ENCODE data around the gene PPP2R2B.
A peak's percentile ranks its signal among the peaks of the same experiment; 100 is the strongest.

Gene PPP2R2B

DNA sequence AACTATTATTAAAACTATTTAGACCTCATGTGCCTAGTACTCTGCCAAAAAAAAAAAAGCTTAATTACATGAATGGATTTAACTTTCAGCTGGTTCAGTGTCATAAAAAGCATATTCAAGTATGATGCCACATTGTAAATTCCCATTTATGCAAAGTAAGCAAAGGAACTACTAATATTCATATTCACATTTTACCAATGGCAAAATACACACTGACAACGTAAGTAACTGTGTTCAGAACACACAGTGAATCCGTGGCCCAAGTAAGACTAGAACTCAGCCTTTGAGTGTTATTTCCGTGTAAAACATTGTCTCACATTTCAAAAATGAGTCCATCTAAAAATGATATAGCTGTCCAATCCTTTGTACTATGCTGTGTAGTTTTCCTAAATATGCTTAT is 56.8 kb downstream of the PPP2R2B start:
- no peak for DNase-seq

DNA sequence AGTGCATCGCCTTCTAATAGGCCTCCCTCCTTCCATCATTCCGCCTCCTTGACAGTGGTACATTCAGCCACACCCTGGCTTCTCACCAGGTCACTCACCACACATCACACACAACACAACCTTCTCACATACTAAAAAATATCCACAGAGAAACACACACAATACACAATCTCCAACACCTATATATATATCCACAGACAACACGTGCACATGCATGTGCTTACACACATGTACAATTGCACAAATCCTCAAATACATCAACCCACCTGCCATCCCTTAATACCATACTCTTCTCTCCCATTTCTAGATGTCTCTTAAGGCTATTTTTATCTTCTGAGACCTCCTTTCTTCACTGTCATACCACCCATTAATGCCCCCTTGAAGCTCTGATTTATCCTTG is 57.6 kb downstream of the PPP2R2B start:
- no peak for DNase-seq

DNA sequence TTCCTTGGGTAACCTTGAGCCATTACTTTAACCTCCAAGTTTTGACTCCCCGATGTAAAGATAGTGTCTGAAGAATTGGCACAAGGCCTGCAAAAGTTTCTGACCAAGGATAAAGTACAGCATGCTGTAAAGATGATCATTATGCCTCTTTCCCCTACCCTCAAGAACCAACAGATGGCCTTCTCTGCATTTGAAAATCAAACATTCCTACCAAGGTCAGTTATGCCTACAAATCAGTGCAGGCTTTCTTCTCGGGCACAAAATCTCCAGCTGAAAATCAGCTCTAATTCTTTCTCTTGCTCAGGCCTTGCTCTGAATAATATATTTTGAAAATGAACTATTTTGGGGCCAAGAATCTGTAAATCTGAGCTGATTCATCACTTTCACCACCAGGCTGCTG is 59.7 kb downstream of the PPP2R2B start:
- no peak for DNase-seq

DNA sequence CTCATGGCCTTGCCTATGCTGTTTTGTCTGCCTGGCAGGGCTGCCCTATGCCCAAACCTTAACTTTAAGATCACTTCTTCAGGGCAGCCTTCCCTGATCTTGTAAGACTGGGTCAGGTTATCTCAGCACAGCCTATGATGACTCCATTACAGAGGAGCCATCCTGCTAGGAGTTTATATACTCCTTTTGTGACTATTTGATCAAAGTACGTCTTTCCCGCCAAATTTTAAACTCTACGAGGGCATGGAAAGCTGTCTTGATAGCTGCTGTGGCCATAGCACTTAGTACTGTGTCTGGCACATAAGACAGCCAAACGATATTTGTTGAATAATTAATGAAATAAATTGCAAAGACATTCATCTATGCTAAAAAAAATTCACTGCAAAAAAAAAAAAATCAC is 60.6 kb downstream of the PPP2R2B start:
- DNase-seq: no peak

DNA sequence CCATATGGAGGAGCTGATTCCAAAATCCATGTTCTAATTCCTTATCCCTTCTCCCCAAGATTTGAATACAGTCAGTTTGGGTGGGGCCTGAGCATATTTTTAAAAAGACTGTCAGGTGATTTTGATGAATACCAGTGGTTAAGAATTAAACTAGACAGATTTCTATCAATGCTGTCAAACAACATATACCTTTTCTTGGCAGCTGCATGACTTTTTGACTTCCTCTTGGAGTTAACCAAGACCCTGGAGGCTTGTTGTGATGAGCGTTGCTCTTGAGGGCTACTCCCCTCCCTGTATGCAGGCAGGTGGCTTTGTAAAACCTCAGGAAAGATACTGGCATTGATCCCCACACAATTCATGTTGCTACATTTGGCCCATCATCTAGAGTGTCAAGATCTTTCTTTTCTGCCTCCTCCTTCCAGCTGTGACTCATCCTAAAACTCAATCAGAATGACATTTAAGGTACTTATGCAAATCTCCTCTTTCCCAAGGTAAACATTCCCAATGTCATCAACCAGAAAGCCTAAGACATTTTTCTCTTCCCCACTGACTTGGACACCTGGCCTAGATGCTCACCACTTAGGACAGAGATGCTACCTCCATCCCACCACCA is 61.7 kb downstream of the PPP2R2B start:
- DNase-seq: no peak

DNA sequence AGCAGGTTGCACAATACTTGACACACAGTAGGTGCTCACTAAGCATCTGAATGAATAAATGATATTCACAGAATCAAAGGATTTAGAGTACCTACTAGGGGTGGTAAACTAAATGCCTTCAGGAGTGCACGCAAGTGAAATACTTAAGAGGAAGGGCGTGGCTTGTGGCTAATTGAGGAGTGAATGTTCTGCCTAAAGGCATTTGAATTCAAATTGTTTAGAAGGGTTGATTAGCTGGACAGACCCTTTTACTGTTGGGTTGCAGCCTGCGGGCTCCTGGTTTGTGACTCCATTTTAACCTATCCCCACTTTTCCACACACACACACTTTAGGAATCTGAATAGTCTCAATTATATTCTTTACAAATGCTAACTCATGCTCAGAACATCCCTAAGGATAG is 63.1 kb downstream of the PPP2R2B start:
- no peak for DNase-seq

DNA sequence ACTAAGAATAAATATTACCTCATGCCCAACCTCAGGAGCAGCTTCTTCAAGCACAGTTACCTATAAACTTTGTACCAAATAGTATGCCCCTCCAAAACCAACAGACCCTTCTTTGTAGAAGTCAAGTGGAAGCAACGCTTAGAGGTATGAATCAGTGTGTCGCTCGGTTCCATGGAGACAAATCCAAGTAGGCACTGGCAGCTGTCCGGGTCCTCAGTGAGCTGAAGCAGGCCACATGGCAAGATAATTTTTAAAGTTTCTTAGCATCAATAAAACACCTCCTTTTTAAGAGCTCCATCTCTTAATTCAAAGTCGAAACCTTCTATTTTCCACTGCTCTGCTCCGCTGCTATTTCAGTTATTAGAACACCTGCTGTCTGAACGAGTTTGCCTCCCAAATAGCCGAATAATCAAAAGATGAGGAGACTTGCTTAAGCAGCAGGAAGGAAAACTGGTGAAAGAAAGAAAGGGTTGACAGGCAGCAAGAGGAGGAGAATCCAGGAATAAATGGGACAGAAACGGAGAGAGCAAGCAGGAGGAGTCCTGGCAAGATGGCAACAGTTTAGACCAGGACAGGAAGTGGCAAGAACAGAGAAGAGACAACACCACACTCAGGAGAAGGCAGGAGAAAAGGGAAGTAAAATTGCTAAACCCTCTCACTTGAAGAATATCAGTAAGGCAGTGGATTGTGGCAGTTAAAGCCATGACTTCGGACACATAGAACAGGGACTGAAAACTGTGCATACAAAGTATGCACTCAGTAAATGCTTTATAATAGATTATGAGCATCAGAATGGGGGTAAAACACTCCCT is 65.0 kb downstream of the PPP2R2B start:
- DNase-seq: peak in 1 of 2 donors; percentile 81

DNA sequence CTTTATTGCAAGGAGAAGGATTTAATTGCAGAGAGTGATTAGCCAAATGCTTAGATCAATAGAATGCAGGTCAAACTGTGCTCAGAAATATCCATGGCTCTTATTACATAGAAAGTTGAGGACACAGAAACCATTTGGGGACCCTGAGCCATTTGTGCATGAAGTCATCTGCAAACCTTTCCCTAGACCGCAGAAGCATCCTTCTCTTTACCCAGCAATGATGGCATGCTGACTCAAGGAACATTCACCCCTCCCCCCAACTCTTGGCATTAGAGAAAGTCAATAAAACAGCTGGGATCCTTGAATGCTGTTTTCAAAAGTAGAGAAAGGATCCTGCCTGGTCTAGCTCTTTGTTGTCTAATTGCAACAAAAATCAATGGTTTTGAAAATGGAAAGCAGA is 73.5 kb downstream of the PPP2R2B start:
- no peak for DNase-seq

DNA sequence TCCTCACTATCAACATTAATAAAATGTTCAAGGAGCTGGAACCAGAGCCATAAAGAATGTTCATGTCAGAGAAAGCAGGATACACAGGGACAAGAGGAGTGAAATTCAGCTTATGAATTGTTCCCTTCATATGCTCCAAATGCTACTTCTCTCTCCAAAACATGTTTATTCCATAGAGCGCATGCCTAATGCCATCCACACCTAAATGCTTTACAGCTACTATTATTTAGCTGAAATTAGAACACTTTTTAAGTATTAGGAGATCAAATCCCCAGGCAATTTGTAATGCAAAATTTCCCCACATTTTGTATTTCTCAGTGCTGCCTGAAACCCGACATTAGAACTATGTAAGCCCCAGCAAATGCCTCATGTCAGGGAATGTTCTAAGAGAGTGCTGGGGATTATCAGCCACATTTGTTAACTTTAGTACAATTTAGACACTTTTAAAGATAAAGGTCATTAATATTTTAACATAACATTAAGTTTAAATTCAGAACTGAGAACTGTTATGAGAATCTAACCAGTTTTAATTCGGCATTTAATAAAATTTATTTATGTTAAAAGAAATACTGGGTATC is 75.5 kb downstream of the PPP2R2B start:
- DNase-seq: no peak

DNA sequence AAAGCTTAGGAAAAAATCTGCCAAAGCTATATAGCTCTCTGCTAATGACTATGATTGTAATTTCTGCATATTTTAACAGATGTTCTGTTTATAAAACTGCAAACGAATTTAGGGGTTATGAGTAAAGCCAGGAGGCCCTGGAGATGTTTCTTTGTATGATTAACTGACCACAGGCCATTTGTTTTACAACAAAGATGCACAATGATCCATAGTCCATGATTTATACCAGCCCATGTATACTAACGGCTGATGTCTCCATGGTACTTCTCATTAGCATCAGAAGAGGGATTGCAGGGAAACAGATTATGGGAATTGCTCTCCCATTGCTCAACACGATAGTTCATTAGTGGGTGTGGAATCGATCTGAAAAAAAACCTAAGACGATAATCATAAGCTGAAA is 78.9 kb downstream of the PPP2R2B start:
- DNase-seq: no peak

DNA sequence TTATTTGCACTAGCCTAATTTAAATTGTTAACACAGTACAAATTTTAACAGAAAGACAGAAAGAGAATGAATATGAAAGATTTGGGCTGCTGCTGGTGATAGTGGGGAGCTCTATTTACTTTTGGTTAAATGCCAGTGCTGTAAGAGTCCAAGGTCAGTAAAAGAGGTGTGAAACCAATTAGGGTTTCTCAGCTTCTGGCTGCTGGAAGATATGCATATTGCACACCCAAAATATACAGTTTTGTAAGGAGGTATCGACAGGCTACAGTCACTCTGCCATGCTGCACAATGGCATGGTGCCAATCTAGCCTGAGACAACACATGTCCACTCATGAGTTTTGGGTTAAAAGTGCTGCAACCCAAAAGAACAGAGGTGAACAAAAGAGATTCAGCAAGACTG is 79.3 kb downstream of the PPP2R2B start:
- no peak for DNase-seq

DNA sequence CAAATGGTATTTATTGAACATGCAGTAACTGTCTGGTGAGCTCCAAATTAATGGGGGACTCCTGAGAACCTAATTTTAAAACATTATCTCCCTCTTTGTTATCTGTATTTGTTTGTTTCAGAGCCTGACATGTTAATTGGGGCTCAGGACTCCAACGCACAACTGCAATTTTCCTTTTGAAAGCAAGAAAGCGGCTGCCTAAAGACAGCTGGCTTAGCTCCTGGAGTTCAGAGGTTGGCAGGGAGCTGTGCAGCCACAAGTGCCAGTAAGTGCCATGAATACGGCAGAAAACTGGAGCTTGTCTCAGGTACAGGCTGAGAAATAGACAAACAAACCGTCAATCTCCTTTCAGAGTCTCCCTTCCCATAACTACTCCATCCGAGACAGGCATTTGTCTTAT is 80.9 kb downstream of the PPP2R2B start:
- DNase-seq: no peak

DNA sequence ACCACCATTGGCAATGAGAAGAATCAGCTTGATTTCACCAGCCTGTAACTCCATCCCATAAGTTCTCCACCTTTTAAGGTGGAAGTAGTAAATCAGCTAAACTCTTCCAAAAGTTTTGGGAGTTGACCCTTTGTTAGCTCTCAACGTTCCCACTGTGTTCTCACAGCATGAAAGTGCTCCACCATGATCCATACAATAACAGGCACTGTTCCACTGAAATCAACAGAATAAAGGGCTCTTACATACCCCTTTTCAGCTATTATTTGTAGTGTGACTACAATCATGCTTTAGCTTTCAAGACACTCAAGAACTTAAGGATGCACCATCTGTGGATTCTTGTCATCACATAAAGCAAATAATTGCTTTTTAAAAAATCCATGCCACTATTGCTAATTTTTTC is 81.6 kb downstream of the PPP2R2B start:
- DNase-seq: no peak

DNA sequence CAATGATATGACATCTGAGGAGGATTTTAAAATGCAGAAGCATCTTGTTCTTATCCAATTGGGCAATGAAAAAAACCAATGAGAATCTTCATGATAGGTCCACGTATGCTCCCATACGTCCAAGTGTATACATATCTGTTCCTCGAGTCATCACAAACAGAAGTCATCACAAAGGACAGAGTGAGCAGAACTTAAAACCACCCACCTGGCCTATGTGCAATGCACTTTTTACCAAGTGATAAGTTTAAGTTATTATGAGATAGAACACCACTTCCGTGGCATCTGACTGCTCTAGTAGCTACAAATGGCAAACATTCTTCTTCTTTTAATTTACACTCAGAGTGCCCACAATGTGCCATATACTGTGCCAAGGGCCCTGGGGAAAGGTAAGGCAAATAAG is 82.4 kb downstream of the PPP2R2B start:
- DNase-seq: no peak

DNA sequence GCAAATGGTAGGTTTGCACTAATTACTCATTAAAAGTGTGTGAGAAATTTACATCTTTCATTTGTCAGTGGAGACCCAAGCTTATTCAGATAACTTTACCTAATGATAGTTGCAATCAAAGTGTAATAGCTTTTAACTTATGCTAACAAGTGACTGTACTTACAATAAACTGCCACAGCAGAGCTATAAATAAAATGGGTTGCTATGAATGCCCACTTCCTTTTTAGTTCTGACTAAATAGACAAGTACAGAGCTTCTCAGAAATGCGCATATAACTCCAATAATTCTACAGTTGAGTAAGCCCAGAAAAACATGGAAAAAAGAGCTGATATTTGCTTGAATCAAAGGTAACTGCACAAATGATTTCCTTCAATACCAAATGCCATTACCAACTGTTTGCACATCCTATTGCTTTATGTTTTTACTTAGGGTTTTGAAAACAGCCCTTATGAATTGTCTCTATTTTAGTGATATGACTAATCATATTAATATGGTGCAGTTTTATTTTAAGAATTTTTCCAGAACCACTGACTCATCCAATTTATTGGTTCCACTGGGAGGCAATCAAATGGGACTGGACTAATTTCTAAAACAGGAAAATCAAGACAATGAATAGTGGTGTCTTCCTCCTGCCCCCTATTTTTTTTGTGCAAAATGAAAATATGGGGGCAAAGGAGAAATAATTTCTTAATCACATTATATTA is 84.1 kb downstream of the PPP2R2B start:
- peak in 1 of 2 donors; percentile 53 for DNase-seq

DNA sequence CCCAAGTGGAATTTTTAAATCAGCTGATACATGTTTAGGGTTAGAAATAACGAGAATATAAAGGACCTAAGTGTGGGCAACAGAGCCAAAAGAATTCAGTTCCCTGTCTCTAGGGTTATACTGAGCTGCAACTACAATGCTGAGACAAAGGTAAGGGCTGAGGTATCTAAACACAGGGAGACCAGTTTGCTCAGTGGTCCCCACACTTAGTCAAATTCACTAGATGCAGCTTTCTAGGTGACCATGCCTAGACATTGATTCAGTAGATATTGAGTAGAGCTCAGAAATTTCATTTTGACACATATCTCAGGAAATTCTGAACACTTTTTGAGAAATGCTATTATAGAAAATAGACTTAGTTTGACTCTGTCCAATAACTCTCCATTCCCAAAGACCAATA is 84.8 kb downstream of the PPP2R2B start:
- DNase-seq: no peak

DNA sequence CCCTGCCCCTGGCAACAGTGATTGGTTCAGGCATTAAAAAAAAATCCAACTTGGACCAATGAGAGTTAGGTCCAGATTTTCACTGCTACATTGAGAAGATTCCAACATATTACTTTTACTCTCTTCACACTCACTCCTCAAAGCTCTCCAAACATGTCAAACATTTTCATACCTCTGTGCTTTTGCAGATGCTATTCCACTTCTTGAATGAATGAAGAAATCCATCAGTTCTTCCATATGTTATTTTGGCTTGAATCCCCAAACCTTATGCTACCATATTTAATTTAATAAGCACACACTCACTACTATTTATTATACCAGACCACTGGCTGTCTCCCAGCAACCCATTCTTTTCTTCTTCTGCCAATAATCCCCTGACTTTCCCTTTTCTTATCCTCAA is 87.1 kb downstream of the PPP2R2B start:
- no peak for DNase-seq

DNA sequence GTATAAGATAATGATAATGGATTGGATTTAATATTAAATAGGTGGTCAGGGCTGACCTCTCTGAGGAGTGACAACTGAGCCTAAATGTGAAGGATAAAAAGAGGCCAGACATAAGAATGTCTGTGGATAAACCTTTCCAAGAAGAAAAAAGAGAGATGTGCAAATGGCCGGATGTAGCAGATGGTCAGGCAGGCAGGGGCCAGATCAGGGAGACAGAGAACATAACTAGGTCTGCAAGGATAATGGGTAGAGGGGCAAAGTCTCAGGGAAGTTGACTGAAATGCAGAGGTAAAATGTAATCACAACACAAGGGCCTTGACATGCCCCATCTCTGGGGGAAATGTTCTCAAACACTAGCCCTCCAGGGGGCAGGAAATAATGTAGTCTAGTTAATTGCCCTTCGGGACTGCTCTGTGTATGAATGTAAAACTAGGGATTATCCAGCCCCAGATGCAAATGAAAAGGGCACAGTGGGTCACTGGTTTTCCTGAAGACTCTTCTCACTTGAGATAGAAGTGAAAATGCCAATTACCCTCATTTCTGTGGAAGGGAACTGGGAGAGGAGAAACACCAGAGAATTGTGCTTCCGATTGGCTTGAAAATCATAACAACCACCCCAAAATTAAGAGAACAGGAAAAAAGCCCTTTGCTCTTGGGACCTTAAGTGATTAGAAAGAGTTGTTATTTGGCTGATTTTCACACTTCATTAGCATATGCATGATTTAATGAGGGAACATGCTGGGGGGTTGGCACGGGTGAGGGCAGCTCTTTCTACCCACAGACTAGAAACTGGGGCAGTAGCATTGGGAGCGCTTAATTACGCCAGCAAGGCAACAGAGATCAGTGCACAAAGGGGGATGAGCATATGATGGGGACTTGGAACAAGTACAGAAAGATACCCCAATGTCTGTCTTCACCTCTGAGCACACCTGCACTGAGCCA is 88.6 kb downstream of the PPP2R2B start:
- DNase-seq: no peak

DNA sequence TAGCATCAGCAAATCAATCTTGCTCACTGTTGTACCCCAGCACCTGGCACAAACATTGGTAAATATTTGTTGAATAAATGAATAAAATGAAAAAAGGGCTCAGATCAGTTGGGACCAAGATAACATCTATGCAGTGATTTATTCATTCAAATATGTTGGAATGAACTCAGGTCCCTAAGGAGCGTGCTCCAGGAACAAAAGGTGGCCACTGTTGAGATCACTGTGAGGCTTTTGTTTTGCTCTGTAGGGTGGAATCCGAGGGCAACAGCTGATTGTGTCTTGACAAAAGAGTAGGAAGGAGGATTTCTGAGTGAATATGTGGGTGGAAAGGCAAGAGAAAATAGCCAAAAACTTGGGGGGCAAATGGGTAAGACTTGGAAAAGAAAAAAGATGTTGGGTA is 89.7 kb downstream of the PPP2R2B start:
- DNase-seq: no peak

DNA sequence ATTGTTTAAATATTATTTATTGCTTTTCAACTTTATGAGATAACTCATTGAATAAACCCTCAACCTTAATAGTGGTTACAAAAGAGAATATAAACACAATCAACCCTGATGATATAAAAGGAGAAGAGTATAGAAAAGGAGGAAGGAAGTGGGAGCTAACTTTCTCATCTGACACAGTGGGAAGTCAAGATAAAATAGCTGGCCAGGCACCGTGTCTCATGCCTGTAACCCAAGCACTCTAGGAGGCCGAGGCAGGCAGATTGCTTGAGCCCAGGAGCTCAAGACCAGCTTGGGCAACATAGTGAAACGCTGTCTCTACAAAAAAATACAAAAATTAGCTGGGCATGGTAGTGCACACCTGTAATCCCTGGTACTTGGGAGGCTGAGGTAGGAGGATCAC is 93.5 kb downstream of the PPP2R2B start:
- DNase-seq: peak in 1 of 2 donors; percentile 57

DNA sequence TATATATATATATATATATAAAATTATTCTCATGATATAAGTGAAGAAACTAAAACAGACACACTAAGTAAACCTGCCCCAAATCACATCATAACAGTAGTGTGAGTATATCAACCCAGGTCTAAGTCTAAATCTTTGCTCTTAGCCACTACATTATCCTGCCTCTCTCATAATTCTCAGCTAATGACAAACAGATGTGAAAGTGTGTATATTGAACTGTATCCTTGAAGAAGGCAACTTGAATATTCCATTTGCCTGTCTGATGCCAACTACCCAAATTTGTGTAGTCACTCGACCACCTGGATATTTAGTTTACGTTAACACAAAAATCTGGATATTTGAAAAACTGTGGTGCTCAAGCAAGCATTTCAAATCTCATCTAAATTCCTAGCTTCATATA is 97.4 kb downstream of the PPP2R2B start:
- DNase-seq: no peak

DNA sequence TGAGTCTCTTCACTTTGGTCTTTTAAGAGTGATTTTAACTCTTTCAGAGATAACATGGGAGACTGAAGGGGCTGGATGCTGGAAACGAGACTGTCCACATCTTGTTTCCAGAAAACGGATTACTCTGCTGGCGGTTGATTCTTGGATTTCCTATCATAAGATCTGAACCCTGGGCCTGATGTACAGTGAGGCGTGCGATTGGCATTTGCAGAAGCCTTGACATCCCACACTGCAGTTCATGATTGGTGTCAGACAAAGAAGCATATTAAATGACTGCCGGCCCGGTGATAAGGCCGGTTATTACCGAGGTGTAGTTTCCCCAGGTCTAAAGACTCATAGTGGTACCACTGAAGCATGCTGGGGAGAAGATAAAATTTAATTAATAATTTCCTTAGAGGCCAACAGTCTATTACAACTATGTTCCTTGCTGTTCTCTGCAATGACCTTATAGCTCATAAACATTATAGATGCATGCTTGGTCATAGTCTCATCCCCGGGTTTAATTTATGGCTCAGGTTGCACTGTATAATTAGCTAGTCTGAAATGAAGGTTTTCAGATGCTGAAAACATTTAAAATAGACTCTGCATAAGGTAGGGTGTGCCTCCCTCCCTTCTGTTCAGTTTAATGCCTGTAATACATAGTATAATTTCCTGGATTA is 99.2 kb downstream of the PPP2R2B start:
- no peak for DNase-seq

Data from bone marrow (tissue), 2 donors.